Measurements from ENCODE around the gene ZMIZ1.

The ZMIZ1 gene

DNA sequence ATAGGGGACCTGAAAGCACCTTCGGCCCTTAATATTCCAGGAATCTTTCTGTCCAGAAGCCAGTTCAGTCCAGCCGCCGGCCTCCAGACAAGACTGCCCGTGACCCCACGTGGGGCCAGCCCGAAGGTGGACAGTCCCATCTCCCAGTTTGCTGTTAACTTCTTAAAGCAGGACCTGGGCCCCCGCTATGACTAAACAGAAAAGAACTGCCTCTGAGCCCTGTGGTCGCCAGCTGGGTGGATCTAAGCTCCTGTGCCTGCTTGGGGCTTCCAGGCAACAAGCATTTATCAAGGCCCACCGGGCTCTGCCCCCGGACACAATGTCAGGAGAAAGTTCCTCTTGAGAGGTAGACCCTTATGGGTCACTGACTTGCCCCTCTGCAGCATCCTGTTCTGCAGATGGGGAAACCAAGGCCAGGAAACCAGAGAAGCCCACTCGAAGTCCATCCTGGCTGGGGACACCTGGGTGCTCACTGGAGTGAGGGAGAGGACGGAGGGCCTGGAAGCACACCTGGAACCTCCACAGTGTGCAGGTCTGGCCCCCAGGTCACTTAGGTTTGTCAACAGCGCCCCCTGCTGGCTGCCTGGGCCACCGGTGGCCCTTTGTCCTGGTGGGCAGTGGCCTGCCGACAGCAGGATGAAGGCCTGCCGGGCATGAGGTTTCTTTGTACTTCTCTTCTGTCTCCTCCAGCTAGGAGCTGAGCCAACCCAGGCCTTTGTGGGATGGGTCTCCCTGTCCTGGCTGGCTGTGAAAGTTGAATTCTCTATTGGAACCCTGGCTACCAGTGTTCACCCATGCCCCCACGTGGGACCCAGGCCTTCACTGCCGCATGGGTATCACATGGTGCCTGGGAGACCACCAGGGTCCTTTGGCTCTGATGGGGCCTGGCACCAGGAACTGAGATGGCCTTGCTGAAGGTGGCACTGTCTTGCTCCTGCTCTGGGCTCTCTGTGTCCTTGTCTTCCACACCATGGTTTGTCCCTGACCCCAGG lies 128.0 kb downstream of the ZMIZ1 start:
- in situ Hi-C loops (cut with MboI; ENCODE audit: low sequenced_read_pairs) = no loop called here

DNA sequence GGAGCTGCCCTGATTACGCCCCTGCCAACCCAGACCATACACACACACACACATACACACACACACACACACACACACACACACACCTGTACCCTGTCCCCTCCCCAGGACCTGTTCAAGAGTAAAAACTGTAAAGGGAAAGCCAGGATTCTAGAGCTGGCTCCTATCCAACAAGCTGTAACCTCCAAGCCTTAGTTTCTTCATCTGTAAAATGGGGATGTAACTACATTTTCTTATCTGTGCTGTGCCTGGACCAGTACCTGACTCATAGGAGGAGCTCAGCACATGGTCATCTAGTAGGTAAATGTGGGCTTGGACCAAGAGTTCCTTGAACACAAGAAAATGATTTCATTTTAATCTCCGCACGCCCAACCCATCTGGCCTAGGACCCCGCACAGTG lies 128.8 kb downstream of the ZMIZ1 start:
- in situ Hi-C loops (cut with MboI; ENCODE audit: low sequenced_read_pairs) = no loop called here

DNA sequence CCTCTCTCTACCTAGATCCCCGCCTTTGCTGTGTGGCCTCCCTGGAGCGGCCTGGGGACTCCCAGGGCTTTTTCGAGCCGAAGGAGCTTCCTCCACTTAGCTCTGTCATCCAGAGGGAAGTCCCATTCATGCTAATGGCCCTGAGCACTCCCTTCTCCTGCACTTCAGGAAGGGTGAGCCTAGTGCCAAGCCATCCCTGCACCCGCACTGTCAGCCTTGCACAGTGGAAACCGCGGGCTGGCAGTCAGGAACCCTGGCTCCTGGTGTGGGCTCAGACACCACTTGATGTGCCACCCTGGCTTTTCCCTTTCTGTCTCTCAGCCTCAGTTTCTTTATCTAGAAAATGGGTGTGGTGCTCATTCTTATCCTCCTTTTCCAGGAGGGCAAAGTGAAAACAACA lies 131.6 kb downstream of the ZMIZ1 start:
- in situ Hi-C loops (cut with MboI; ENCODE audit: low sequenced_read_pairs) = no loop called here

DNA sequence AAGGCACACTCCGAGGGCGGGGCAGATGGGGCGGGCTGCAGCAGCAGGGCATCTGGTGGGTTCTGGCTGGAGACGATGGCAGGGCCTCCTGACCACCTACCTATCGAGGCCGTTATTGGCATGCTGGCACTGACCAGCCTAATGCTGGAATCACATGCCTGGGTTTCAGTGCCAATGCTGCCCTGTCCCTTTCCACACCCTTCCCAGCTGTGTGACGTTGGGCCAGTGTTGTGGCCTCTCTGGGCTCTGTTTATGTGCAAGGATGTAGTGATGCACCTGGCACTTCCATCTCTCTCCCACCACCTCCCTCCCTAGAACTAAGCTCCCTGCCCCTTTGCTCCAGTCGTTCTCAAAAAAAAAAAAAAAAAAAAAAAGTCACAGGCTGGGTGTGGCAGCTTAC lies 132.9 kb downstream of the ZMIZ1 start:
- in situ Hi-C loops (cut with MboI; ENCODE audit: low sequenced_read_pairs) = no loop called here

DNA sequence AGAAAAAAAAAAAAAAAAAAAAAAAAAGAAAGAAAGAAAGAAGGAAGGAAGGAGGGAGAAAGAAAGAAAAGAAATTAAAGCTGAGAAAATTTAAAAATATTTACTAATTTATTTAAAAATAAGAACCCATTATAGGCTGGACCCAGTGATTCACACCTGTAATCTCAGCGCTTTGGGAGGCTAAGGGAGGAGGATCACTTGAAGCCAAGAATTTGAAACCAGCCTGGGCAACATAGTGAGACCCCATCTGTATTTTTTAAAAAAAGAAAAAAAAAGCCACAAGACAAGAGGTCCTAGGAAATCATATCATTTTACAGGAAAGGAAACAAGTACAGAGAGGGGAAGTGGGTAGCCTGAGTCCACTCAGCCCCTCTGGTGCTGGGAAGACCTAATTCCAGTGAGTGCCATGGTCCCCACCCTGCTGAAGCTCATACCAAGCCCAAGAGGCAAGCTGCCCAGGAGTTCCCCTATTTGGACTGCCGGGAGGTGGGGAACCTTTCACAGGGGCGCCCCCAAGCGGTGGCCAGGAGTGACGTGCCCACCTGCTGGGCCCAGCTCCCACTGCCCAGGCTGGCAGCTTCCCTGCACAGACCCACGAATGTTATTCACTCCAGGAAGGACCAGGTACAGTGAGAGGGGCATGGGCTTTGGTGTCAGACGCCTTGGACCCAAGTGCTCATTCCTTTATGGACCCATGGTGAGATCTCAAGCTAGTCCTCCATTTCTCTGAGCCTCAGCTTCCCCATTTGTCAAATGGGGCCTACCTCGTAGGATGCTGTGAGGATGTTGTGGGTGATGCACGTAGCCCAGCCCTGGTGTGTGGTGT lies 133.6 kb downstream of the ZMIZ1 start:
- in situ Hi-C loops (cut with MboI; ENCODE audit: low sequenced_read_pairs) = no loop called here

DNA sequence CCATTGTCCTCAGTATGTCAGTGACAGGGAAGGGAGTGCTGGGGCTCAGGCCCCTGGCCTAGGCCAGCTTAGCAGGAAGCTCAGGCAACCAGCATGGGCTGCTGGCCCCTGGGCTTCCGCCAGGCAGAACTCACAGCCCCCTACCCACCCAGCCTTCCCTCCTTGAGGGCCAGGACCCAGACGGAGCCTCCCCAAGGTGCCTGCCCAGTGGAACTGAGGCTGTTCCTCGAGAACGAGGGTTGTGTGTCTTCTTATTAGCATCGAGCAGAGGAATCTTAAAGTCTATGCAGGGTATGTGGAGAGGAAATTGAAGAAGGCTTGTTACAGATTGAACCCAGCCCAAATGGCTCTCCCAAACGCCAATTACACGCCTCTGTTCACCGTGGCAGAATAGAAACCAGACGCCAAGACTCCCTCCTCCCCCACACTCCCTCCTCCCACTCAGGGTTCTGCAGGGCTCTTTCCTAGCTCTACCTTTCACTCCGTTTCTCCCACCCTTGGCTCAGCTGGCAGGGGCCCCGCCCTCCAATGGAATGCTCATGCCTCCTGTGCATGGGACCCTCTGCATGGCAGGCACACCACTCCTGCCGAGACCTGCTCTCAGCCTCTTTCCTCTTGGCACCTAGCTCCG lies 134.4 kb downstream of the ZMIZ1 start:
- in situ Hi-C loops (cut with MboI; ENCODE audit: low sequenced_read_pairs) = no loop called here

DNA sequence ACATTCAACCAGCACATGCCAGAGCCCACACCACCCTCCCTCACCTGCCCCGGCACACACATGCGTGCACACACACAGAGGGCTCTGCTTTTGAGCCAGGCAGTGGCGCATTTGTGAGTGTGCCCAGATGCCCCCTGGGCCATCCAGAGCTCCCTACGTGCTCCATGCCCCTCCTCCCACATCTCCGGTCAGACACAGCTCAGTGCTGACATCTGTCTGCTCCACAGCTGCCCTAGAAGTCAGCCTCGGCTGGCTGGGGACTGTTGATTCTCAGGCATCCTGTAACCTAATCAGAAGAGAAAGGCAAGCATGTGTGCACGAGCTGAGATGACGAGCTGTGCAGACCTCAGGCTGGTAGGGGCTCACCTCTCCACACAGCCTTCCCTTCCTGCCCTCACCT lies 135.1 kb downstream of the ZMIZ1 start:
- in situ Hi-C loops (cut with MboI; ENCODE audit: low sequenced_read_pairs) = no loop called here

DNA sequence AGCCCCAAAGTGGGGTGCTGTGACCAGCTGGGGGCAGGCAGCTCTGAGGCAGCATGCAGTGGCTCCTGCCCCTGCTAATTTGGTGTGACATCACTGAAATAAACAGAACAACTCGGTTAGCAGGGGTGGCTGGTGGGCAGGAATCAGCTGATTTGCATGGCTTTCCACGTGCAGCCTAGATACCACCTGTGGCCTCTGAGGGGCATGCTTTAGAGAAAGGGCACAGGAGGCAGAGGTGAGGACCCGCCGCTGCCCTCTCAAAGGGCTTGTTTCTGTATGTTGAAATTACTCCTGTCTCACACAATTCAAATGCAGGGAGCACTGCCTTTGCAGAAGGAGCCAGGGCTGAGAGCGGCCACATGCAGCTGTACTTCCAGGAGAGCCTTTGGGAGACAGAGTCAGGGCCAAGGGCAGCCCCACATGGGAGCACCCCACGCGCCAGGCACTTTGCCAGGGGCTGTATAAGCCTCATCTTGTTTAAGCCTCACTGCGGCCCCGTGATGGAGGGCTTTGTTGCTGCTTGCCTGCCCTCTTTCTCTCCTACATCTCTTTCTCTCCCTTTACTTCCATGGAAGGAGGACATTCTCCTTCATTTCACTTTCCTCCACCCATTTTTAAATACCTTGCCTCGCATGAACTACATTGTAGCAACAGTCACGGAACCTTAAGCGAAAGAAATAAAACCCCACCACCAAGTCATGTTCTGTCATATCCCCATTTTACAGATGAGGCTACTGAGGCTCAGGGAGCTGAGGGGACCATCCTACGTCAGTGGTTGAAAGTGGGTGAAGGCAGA lies 137.7 kb downstream of the ZMIZ1 start:
- in situ Hi-C loops (cut with MboI; ENCODE audit: low sequenced_read_pairs) = no loop called here

DNA sequence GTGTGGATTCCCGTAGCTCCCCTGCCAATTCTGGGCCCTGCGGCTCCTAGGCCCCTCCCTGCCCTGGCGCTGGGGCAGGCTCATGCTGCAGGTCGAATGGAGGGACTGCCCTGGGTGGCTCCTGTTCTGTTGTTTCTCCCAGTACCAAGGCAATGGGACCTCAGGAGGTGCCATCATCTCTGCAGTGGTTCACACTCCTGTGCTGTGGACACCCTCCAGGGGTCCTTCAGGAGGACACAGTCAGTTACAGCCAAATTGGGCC lies 138.3 kb downstream of the ZMIZ1 start:
- in situ Hi-C loops (cut with MboI; ENCODE audit: low sequenced_read_pairs) = no loop called here

DNA sequence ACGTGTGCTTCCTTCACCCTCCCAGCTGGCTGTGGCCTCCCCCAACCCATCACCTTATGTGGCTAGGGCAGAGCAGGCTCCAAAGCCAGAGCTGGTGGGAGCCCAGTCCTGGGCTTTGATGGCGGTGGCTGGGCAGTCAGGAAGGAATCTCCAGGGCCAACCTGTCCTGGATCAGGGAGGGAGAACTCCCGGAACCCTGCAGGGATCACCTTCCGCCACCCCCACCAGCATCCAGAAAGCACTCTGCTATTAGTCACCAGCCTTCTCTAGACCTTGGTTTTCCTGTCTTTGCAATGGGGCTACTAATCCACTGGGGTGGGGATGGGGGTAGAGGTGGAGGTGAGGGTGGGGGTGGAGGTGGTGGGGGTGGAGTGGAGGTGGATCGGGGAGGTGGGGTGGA lies 139.0 kb downstream of the ZMIZ1 start:
- in situ Hi-C loops (cut with MboI; ENCODE audit: low sequenced_read_pairs) = no loop called here

DNA sequence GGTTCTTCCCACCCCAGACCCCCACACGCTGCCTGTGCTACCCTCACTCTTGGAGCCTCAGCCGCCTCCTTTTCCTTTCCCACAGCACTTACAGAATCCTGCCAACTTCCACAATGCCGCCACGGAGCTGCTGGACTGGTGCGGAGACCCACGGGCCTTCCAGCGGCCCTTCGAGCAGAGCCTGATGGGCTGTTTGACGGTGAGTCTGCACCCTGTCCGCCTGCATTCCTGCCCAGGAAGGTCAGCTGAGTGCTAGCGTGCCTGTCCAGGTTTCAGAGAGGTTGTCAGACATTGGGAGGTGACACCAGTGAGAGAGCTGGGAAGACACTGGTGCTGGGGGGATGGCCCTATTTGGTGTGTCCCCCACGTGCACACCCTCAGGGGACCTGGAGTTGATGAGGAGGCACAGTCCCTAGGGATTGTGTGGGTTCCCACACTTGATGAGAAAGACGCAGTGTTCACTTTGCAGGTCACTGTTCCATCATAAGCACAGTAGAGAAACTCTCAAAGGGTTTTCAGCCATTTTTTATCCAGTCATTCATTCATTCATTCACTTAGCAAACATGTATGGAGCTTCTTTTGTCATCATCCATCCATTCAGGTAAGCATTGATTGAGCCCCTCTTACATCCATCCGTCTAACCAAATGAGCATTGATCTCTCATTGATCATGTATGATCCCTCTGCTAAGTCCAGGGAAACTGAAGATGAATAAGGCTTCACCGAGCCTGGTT lies 139.7 kb downstream of the ZMIZ1 start:
- in situ Hi-C loops (cut with MboI; ENCODE audit: low sequenced_read_pairs) = no loop called here

DNA sequence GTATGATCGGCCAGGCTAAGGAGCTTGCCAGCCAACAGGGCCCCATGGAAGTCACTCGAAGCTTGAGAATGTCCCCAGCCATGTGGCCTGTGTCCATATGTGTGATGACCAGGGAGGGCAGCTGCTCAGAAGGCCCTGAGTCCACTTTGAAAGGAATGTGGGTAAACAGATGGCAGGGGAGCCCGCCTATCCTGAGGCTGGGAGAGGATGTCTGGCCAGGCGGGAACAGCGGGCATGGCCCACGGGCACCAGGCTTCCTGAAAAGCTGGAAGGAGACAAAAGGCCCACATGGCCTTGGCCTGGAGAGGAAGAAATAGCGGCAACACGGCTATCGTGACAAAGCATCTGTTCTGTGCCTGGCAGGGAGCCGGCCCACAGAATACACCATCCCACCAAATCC lies 140.6 kb downstream of the ZMIZ1 start:
- in situ Hi-C loops (cut with MboI; ENCODE audit: low sequenced_read_pairs) = no loop called here

DNA sequence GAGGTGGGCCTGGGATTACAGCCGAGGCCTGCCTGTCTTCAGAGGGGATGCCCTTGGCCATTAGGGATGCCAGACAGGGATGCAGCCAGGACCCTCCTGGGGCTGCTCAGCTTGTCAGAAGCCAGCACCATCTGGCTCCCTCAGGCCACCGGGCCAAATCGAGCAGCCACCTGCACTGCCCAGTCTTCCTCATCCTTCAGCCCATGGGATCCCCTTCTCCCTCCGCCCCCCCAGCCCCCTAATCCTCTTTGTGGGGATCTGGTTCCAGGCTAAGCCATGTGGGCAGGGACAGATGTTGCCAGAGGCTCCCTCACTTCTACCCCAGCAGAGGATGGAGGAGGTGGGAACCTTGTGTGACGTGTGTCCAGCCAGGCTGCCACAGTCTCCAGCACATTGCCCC lies 141.1 kb downstream of the ZMIZ1 start:
- in situ Hi-C loops (cut with MboI; ENCODE audit: low sequenced_read_pairs) = no loop called here

DNA sequence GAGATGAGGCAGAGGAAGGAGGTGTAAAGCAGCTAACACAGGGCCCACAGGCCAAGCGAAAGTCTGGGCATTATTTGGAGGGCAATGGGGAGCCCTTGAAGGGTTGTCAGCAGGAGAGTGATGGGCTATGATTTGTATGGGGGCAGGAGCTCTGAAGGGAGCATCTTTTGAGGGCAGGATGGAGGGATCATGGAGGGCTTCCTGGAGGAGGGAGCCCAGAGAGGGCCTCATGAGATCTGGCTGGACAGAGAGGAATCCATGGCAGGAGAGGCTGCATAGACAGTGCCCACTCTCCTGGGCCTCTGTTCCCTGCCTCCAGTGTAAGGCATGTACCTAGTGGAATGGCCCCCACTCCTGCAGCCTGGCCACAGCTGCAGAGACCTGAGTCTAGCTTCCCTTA lies 141.9 kb downstream of the ZMIZ1 start:
- in situ Hi-C loops (cut with MboI; ENCODE audit: low sequenced_read_pairs) = no loop called here

DNA sequence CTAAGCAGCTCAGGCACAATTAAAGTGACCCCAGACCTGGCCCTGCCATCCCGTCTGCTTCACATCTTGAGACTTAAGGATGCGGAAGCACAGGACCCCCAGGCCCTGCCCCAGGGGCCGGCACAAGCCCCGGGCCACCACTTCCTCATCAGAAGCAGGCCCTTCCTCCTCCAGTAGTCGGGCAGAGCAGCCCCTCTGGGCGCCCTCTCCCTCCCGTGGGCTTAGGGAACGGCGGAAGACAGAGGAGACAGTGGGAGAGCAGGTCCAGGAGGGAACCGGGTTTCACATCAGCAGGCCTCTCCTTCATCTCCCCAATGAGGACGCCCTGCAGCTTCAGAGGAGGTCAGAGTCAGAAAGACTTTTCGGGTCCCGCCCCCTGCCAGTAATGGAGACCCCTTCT lies 142.8 kb downstream of the ZMIZ1 start:
- in situ Hi-C loops (cut with MboI; ENCODE audit: low sequenced_read_pairs) = no loop called here

DNA sequence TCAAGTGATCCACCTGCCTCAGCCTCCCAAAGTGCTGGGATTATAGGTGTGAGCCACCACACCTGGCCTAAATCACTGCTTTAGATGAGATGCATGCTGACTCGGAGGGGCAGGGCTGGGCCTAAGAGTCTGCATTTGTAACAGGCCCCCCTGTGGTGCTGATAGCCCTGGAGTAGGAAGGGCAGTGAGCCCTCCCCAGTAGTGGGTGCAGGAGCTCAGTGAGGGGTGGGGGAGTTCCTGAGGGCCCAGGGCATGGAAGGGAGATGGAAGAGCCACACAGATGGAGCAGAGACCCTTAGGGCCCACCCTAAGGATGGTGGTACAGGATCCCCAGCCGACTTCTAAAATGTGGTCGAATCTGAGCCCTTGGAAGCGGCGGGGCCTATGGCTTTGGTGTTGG lies 146.8 kb downstream of the ZMIZ1 start:
- in situ Hi-C loops (cut with MboI; ENCODE audit: low sequenced_read_pairs) = no loop called here

DNA sequence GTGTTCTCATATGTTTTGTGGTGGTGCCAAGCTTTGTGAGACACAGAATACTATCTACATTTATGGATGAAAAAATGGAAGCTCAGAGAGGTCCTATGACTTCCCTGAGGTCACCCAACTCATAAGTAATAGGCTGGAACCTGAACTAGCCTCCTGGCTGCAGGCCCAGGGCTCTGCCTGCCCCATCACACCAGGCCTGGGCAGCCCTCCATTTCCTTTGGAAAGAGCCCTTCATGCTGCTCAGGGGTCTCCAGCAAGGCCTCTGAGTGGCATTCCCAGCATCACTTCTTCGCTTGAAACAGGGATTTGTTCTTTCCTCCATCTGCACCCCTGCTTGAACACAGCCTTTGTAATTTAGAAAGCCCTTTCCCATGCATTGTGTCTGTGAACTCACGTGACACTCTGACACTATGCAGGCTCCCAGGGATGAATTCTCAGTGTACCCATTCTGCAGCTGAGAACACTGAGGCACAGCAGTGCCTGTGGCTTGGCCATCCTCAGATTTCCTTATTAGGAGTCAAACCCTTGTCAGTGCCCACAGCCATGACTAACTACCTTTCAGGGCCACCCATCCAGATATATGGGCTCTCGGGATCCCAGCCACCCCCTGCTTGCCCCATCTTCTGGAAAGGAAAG lies 150.7 kb downstream of the ZMIZ1 start:
- in situ Hi-C loops (cut with MboI; ENCODE audit: low sequenced_read_pairs) = no loop called here

DNA sequence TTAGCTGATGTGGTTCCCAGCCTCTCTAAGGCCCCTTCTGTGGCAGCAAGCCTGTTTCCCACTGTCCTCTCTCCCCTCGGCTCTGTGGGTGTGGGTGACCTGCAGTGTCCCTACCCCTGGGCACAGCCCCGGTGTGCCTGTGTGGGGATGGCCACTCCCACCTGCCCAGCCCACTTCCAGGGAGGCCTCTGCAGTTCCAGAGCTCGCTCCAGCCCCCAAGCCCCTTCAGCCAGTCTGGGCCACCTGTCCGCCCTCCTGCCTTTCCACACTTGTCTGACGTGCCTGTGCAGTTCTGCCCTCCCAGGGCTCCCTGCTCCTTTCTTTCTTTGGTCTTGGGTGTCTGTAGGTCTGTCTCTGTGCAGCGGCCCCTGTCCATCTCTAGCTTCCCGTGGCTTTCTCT lies 151.5 kb downstream of the ZMIZ1 start:
- in situ Hi-C loops (cut with MboI; ENCODE audit: low sequenced_read_pairs) = no loop called here

DNA sequence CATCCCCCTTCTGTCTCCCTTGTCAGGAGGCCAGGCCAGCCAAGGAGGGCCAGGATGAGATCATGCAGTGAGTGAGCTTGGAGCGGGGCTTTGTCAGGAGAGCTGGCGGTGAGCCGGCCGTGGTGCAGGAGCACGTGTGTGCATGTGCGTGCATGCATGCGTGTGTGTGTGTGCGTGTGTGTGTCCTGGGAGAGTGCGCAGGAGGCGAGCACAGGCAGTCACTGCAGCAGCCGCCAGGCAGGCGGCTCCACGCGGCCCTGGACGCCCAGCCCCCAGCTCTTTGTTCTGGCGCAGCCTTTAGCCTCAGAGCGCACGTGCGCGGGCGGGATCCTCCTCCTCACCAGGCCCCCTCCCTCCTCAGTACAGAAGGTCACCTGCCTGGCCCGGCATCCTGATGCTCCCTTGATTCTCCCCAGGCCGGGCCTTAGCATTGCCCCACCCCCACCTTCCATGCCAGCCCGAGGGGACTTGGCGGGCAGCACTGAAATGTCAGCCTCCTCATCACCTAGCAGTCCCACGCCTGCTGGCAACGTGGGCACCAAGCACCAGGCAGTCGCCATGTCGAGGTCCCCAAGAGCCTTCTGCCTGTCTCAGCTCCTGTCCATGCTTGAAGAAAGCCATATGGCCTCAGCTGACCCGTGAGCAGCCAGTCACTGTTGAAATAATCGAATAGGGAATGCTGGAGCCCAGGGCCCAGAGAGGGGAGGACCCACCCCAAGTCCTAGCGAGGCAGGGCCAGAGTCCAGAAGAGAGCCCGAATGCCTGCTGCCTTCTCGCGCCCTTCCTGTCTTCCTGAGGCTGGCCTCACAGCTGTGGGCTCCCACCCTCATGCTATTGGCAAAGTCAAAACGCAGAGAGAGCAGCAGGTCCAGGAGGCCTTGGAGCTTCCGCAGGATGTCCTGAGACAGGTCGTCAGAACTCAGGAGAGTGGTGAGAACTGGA lies 152.6 kb downstream of the ZMIZ1 start:
- in situ Hi-C loops (cut with MboI; ENCODE audit: low sequenced_read_pairs) = no loop called here

Measured in hTERT RPE-1 (cell line).